Ishikawa (cell line): Measurements from ENCODE around the gene LRRC39.

Experiments used
- CEBPB ChIP-seq: IDR thresholded peaks from 2 replicates; pipeline ENCODE4 v1.6.1; 2012
- CREB1 ChIP-seq: IDR thresholded peaks from 2 replicates; pipeline ENCODE4 v1.6.1; 2012; ENCODE audit warnings: low read depth
- EGR1 ChIP-seq: IDR thresholded peaks from 2 replicates; pipeline ENCODE4 v1.6.1; 2012
- EP300 ChIP-seq: IDR thresholded peaks from 2 replicates; pipeline ENCODE4 v1.6.1; 2012; ENCODE audit warnings: borderline replicate concordance
- FOXM1 ChIP-seq: IDR thresholded peaks from 2 replicates; pipeline ENCODE4 v1.6.1; 2012; ENCODE audit warnings: low read depth, borderline replicate concordance
- MAX ChIP-seq: IDR thresholded peaks from 2 replicates; pipeline ENCODE4 v1.6.1; 2012
- NFIC ChIP-seq: IDR thresholded peaks from 2 replicates; pipeline ENCODE4 v1.6.1; 2012
- RAD21 ChIP-seq: IDR thresholded peaks from 2 replicates; pipeline ENCODE4 v1.6.1; 2012; ENCODE audit warnings: low read depth
- REST ChIP-seq: IDR thresholded peaks from 2 replicates; pipeline ENCODE4 v1.6.1; 2012; ENCODE audit warnings: low read depth, mild to moderate bottlenecking
- TAF1 ChIP-seq: IDR thresholded peaks from 2 replicates; pipeline ENCODE4 v1.6.1; 2012; ENCODE audit warnings: low read depth, mild to moderate bottlenecking
- TCF12 ChIP-seq: IDR thresholded peaks from 2 replicates; pipeline ENCODE4 v1.6.1; 2012; ENCODE audit warnings: low read depth
- TEAD4 ChIP-seq: IDR thresholded peaks from 2 replicates; pipeline ENCODE4 v1.6.1; 2012
- YY1 ChIP-seq: IDR thresholded peaks from 2 replicates; pipeline ENCODE4 v1.6.1; 2012; ENCODE audit warnings: low read depth
- ZBTB7A ChIP-seq: IDR thresholded peaks from 2 replicates; pipeline ENCODE4 v1.6.1; 2012; ENCODE audit warnings: low read depth

GRCh38 chr1:100109554-100110066, 68.4 kb downstream of the LRRC39 start:
- no peak for TF ChIP-seq RAD21
- TF ChIP-seq YY1, result no peak
- no peak for TF ChIP-seq CREB1
- TF ChIP-seq CEBPB, result no peak
- TF ChIP-seq REST, result no peak
- TF ChIP-seq TEAD4, result no peak
- no peak for TF ChIP-seq EP300
- no peak for TF ChIP-seq TCF12
- TF ChIP-seq EGR1, result no peak
- TF ChIP-seq ZBTB7A, result no peak
- no peak for TF ChIP-seq MAX
- TF ChIP-seq FOXM1, result no peak
- TF ChIP-seq NFIC, result no peak
- TF ChIP-seq TAF1, result no peak
